GM12878 (cell line): Measurements from ENCODE around the gene COL4A1.

Experiments used
- CTCF ChIP-seq, 3 experiments: IDR thresholded peaks in 2 of 3; conservative IDR thresholded peaks in 1 of 3; 2 replicates each; pipeline ENCODE4 v1.5.1; 2011; ENCODE audit warnings: low read depth in 3 of 3, low read length in 3 of 3, mild to moderate bottlenecking in 3 of 3, control low read depth in 2 of 3, moderate library complexity in 2 of 3, inconsistent platforms in 1 of 3, mixed read lengths in 1 of 3; ENCODE audit not compliant: control insufficient read depth in 2 of 3, insufficient read depth in 1 of 3; ENCODE audit errors: extremely low read depth in 1 of 3
- FOXK2 ChIP-seq: fragments of 450-650 bp; IDR thresholded peaks from 2 replicates; pipeline ENCODE4 v1.6.1; 2017; ENCODE audit warnings: mild to moderate bottlenecking, moderate library complexity
- GATAD2B ChIP-seq: fragments of 450-650 bp; conservative IDR thresholded peaks from 2 replicates; pipeline ENCODE4 v1.6.1; 2017; ENCODE audit warnings: low read depth, mild to moderate bottlenecking, moderate library complexity
- POU2F2 ChIP-seq: IDR thresholded peaks from 3 replicates; pipeline ENCODE4 v1.6.1; 2011; ENCODE audit warnings: low read depth, mild to moderate bottlenecking, low read length, borderline replicate concordance

- no peak for TF ChIP-seq FOXK2
- no peak for TF ChIP-seq CTCF (IDR thresholded peaks at IDR 0.05 in 2 of 3, conservative IDR thresholded peaks at IDR 0.05 in 1 of 3; ENCODE audit: control insufficient read depth in 2 of 3, extremely low read depth in 1 of 3, insufficient read depth in 1 of 3, low read depth in 3 of 3, low read length in 3 of 3)
- no peak for TF ChIP-seq POU2F2
- no peak for TF ChIP-seq GATAD2B
Measured at GRCh38 chr13:110106726-110107125, 200.2 kb downstream of the COL4A1 start.
